Amygdala (tissue), 56 donors: ENCODE data around the gene GTF2E1.
A peak's percentile ranks its signal among the peaks of the same experiment; 100 is the strongest.

Experiments
- DNase-seq, 56 donors: peaks; one replicate each; lab custom pipeline; 2025; lab: John Stamatoyannopoulos, UW

Gene GTF2E1

DNA sequence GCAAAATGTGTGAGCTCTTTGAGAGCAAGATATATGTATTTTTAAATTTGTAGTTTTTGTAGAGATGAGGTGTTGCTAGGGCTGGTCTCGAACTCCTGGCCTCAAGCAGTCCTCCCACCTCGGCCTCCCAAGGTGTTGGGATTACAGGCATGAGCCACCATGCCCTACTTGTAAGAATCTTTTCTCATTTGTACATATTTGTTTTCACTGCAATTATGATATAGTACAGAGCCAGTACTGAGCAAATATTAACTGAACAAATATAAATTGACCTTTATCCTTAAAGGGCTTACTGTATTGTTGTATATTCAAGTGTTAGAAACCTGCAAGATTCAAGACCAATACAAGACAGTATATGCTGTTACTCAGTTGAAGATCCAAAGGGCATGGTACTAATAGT lies 53.4 kb downstream of the GTF2E1 start:
- DNase-seq: no peak

DNA sequence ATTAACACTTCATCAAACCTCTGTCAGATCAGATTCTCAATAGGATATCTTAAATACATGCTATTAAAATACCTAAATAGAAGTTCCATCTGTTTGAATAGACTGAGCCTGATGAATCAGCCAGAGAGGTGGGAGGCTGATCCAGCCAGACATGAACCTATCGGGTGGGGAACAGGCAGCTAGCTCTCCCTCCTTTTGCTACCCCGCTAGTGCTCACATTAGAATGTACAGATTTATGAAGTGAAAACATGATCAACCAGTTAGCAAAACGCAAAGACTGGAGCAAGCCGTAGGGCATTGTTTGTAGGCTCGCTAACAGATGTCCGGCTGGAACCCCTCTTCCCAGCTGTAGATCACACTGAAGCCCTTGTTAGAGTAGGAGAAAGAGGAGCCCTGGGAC lies 54.4 kb downstream of the GTF2E1 start:
- peak in 13 of 56 donors; percentile 0 to 37 (median 12) for DNase-seq

DNA sequence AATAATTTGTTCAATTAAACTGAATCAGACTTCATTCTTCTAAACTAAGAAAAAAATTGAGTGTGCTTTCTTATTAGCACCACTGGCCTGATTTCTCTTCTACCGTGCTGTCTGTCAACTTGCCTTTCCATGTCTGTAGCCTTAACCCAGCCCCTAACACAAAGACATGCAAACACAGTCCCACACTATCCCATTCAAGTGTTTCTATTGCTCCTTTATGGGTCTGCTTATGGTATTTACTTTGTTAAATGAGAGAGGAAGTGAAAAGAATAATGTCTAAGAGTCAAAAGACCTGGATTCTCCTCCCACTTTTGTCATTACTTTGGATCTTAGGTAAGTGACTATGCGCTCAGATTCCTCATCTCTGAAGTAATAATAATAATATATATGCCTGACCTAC lies 55.3 kb downstream of the GTF2E1 start:
- DNase-seq: no peak

DNA sequence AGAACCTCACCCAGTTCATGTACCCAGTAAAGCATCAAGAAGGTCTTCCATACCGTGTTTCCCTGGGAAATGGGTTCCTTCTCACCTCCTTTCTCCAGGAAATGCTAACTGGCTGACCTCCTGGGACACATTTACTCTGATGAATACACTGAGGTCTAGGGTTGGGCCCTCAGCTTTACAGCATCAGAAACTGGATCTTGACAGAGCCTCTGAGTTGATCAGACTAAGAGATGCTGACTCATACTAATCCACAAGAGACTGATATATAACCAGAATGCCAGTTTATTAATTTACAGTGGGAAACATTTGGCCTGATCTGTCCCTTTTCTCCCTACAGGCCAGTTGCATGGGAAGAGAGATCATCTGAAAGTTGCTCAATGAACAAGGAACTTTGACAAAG lies 55.8 kb downstream of the GTF2E1 start:
- DNase-seq: no peak

GRCh38 chr3:120800625-120801024 lies 58.1 kb downstream of the GTF2E1 start:
- no peak for DNase-seq

- no peak for DNase-seq
Measured at GRCh38 chr3:120801484-120801883, 58.9 kb downstream of the GTF2E1 start.

DNA sequence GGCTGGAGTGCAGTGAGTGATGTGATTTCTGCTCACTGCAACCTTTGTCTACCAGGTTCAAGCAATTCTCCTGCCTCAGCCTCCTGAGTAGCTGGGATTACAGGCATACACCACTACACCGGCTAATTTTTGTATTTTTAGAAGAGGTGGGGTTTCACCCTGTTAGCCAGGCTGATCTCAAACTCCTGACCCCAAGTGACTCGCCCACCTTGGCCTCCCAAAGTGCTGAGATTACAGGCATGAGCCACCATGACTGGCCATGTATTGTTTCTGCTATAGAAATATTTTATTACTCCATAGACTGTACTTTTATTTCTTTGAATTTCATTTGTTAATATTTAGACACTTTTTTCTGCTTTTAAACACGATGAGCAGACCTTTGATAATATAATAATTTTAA lies 60.4 kb downstream of the GTF2E1 start:
- no peak for DNase-seq

GRCh38 chr3:120816728-120817127 lies 74.2 kb downstream of the GTF2E1 start:
- DNase-seq: peak in 33 of 56 donors; percentile 2 to 74 (median 24)

GRCh38 chr3:120820748-120821147 lies 78.2 kb downstream of the GTF2E1 start:
- no peak for DNase-seq

GRCh38 chr3:120821426-120821825 lies 78.9 kb downstream of the GTF2E1 start:
- DNase-seq: no peak

DNA sequence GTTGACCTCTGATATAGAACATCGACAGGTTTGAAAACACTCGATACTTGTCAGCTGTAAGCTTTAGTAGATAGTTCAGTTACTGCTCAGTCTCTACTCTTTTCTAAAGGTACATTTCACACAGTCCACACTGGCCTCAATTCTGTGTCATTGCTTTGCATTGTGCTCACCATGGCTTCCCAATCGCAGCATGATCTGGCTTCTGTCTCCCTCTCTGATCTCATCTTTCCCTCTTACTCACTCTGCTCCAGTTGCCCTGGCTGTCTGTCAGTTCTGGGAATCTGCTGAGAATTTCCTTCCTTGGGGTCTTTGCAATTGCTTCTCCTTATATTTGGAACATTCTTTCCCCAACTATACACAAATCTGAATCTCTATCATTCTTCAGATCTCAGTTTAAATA lies 80.6 kb downstream of the GTF2E1 start:
- no peak for DNase-seq

- no peak for DNase-seq
Measured at GRCh38 chr3:120824613-120825012, 82.1 kb downstream of the GTF2E1 start.

GRCh38 chr3:120828796-120829195 lies 86.3 kb downstream of the GTF2E1 start:
- DNase-seq: no peak

DNA sequence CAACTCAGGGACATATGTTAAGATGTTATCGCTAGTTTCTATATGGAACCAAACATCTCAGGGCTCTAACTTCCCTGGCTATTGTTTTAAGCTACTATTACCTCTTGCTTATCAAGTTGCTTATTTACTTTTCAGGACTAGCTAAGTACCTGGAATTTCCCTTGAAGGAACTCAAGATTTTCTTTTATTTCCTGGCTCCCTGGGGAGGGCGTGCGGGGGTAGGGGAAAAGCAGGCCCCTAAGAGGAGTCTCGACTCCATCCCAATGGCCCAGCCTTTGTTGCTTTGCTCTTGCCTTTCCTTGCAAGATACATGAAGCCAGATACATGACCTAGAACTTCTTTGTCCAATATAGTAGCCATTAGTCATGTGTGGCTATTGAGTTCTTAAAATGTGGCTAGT lies 88.5 kb downstream of the GTF2E1 start:
- no peak for DNase-seq
